Stimulated activated naive CD8-positive, alpha-beta T cell treated with anti-CD3 and anti-CD28 coated beads, Interleukin-15, amount 100 ng/mL, for 72 hours (primary cell): ENCODE results near the gene GID4.
"Not testable (repeated sequence)": the region's sequence is repeated elsewhere in the genome, so short reads cannot be mapped to it uniquely, and the experiment has no call there.

Source experiments
- ATAC-seq: fragments of 150-1000 bp; cut with Tn5 transposase; 2 replicates; pipeline ENCODE4 v1.10.0; 2021; ENCODE audit warnings: mild to moderate bottlenecking, moderate library complexity
- DNase-seq, 2 donors: peaks; one replicate each; pipeline ENCODE4 v3.0.0; 2021 to 2022
- H3K27ac Mint-ChIP-seq, 2 donors: one replicate each; pipeline ENCODE4 v1.8.0; 2022; ENCODE audit warnings: mild to moderate bottlenecking in 2 of 2, mixed read lengths in 2 of 2, moderate library complexity in 2 of 2
- H3K27me3 Mint-ChIP-seq: one replicate; pipeline ENCODE4 v1.8.0; 2022; ENCODE audit warnings: mixed read lengths
- H3K4me1 Mint-ChIP-seq: one replicate; pipeline ENCODE4 v1.8.0; 2022; ENCODE audit warnings: mild to moderate bottlenecking, mixed read lengths
- H3K4me3 Mint-ChIP-seq, 2 donors: one replicate each; pipeline ENCODE4 v1.8.0; 2022; ENCODE audit warnings: mild to moderate bottlenecking in 2 of 2, mixed read lengths in 2 of 2, moderate library complexity in 1 of 2
- H3K9me3 Mint-ChIP-seq, 2 donors: one replicate each; pipeline ENCODE4 v1.8.0; 2022; ENCODE audit warnings: mixed read lengths in 2 of 2

GID4 gene

DNA sequence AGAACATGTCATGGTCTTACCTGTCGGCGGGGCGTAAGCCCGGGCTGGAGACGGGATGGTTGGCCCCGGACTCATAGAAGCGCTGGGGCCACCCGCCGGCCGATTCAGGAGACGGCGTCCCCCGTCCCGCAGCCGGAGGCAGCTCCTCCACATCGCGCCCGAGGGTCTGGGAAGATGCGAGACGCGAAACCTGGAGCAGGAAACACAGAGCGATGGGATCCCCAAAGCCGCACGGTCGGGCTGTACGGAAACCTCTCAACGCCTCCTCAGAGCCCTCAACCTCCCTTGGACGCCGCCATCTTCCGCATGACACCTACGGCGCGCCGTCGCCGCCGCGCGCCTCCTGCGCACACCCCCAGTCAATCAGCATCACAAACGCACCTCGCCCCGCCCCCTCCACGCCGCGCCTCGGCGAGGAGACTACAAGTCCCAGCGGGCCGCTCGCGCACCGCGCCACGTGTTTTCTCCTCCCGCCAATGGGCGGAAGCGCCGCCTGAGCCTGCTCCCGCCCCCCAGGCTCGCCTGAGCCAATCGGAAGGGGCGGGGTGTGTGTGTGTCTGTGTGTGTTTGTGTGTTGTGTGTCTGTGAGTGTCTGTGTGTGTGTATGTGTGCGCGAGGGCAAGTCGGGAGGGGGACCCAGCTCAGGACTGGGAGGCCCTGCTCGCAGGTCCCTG is at the start of gene GID4, which contains the start of gene ATPAF2:
Gene GID4 (plus strand): TSS at position 548 of the 674 bp plus-strand sequence. CDS start 57 bp downstream, at position 605.
Gene ATPAF2 (minus strand): TSS at position 308 of the 674 bp plus-strand sequence. CDS start 155 bp downstream, at position 153.
- Mint-ChIP-seq H3K4me3 (peak within 1 kb of the TSS; percentile 97 to 98), H3K27me3 (no peaks in the 10 kb centered on the region), H3K27ac (peak within 1 kb of the TSS; percentile 95 to 96), H3K9me3 (no peaks in the 10 kb centered on the region), H3K4me1 (peaks cover 62% of the 10 kb centered on the region)
- ATAC-seq: peak; percentile 94
- peak; percentile 100 for DNase-seq

DNA sequence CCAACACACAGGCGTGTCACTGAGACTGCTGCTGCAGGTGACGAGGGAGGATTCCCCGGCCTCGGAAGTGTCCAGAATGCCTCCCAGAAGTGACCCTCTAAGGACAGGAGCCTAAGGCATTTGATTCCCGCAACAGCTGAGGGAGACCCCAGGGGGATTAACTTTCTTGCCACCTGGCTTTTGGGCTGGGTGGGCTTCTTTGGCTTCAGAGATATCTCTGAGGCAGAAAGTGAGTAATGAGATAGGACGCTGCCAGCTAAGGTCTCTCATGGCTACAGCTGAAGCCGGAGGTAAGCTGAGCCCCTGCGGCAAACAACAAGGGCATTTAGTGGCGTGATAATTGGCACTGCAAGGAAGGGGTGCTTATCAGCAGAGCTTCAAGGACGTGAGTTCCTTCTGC is 49.6 kb upstream of the GID4 start:
- no peaks in the 10 kb centered on the region for H3K9me3 Mint-ChIP-seq
- no peak overlapping the region for H3K27ac Mint-ChIP-seq
- H3K4me3 Mint-ChIP-seq: no peak overlapping the region
- H3K27me3 Mint-ChIP-seq: no peaks in the 10 kb centered on the region
- no peaks in the 10 kb centered on the region for H3K4me1 Mint-ChIP-seq
- DNase-seq: no peak
- ATAC-seq: no peak

GRCh38 chr17:17990282-17990681 is 48.9 kb upstream of the GID4 start:
- peak overlapping the region in 1 of 2 donors; percentile 56 for H3K27ac Mint-ChIP-seq
- ATAC-seq: no peak
- H3K4me1 Mint-ChIP-seq: no peaks in the 10 kb centered on the region
- no peaks in the 10 kb centered on the region for H3K9me3 Mint-ChIP-seq
- H3K27me3 Mint-ChIP-seq: no peaks in the 10 kb centered on the region
- no peak overlapping the region for H3K4me3 Mint-ChIP-seq
- no peak for DNase-seq

GRCh38 chr17:17993366-17993765 is 45.8 kb upstream of the GID4 start:
- H3K27ac Mint-ChIP-seq: no peak overlapping the region
- no peak overlapping the region for H3K4me3 Mint-ChIP-seq
- ATAC-seq: no peak
- no peaks in the 10 kb centered on the region for H3K4me1 Mint-ChIP-seq
- no peak for DNase-seq
- no peaks in the 10 kb centered on the region for H3K9me3 Mint-ChIP-seq
- H3K27me3 Mint-ChIP-seq: no peaks in the 10 kb centered on the region

DNA sequence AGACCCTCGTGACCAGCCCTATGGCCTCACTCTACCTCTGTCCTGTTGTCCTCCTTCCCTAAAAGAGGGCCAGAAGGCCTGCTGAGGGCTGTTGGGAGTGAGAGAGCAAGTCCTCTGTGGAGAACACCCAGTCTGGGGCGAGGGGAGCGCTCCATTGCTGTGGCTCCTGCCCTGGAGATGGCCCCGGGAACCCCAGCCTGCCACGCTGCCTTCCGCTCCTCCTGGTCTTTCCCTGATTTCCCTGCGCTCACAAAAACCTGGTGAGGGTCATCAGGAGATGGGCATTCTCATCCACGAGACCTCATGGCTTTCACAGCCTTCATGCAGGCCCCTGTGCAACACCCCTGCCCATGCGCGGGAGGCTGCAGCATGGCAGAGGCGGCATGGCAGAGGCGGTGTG is 45.4 kb upstream of the GID4 start:
- Mint-ChIP-seq H3K27me3 (no peaks in the 10 kb centered on the region), H3K4me1 (no peaks in the 10 kb centered on the region), H3K9me3 (no peaks in the 10 kb centered on the region), H3K4me3 (no peak overlapping the region), H3K27ac (no peak overlapping the region)
- ATAC-seq (no peak), DNase-seq (no peak)

DNA sequence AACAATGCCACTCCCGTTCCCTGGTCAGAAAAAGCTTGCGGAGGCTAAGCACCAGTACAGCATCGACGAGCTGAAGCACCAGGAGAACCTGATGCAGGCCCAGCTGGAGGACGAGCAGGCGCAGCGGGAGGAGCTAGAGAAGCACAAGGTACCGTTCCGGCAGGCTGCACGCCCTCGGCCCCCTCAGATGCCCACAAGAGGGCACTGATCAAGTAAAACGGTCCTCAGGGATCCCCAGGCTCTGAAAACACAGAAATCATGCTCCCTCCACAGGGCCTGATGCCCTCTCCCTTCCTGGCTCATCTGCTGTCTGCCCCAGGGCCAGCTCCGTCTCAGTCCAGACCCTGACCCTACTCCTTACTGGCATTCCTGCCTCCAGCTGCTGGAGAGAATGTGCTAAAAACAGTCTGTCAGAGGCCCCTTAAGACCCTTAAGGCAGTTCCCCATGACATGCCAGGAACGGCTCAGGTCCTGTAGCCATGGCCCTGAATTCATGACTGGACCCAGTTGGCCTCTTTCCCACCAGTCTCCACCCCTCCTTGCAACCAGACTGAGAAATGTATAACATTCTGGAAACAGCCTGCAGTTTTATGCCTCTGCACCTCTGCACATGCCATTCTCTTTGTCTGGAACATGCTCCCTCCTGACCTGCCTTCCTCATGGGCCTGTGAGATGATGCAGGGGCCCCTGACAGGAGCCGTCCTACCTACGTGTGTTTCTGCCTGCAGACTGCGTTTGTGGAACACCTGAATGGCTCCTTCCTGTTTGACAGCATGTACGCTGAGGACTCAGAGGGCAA is 44.7 kb upstream of the GID4 start:
- DNase-seq: peak; percentile 16 to 29

DNA sequence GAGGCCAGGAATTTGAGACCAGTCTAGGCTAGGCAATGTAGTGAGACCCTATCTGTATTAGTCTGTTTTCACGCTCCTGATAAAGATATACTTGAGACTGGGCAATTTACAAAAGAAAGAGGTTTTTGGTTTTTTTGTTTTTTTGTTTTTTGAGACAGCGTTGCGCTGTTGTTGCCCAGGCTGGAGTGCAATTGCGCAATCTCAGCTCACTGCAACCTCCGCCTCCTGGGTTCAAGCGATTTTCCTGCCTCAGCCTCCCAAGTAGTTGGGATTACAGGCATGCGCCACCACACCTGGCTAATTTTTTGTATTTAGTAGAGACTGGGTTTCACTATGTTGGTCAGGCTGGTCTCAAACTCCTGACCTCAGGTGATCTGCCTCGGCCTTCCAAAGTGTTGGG is 43.3 kb upstream of the GID4 start:
- not testable (repeated sequence) for H3K4me3 Mint-ChIP-seq, H3K27me3 Mint-ChIP-seq, H3K4me1 Mint-ChIP-seq, H3K9me3 Mint-ChIP-seq, DNase-seq, H3K27ac Mint-ChIP-seq, ATAC-seq

More for the DNA sequence above, 44.7 kb upstream of the GID4 start:
- Mint-ChIP-seq H3K4me1 (no peaks in the 10 kb centered on the region), H3K27me3 (no peaks in the 10 kb centered on the region), H3K9me3 (no peaks in the 10 kb centered on the region), H3K27ac (peak overlapping the region in 1 of 2 donors; percentile 86), H3K4me3 (no peak overlapping the region)
- peak; percentile 61 for ATAC-seq

DNA sequence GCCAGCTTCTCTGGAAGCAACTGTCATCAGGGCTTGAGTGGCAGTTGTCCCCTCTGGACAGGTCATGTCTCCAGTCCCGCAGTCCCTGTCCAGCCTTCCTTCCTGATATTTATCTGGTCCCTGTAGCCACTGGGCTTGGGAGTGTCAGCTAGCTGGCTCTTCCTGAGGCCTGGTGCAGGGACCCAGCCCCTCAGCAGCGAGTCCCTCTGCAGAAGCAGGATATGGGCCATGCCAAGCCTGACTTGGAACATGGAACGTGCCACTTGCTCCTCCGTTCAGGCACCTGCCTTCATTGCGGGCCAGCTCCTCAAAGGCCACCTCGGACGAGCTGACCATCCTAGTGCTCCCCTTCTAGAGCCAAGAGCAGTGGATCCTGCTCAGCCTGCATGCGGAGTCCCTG is 40.3 kb upstream of the GID4 start:
- H3K4me1 Mint-ChIP-seq: no peaks in the 10 kb centered on the region
- H3K27ac Mint-ChIP-seq: no peak overlapping the region
- ATAC-seq (no peak), DNase-seq (no peak)
- H3K4me3 Mint-ChIP-seq: no peak overlapping the region
- no peaks in the 10 kb centered on the region for H3K9me3 Mint-ChIP-seq
- no peaks in the 10 kb centered on the region for H3K27me3 Mint-ChIP-seq

- Mint-ChIP-seq H3K4me3 (no peak overlapping the region), H3K27me3 (no peaks in the 10 kb centered on the region)
- DNase-seq: no peak
Observed at GRCh38 chr17:17999364-18000029, 39.7 kb upstream of the GID4 start.

GRCh38 chr17:18000030-18000408 is 39.2 kb upstream of the GID4 start:
- Mint-ChIP-seq H3K4me1 (no peaks in the 10 kb centered on the region), H3K9me3 (no peaks in the 10 kb centered on the region), H3K4me3 (no peak overlapping the region), H3K27ac (no peak overlapping the region), H3K27me3 (no peaks in the 10 kb centered on the region)
- DNase-seq (no peak), ATAC-seq (no peak)

More at GRCh38 chr17:17999364-18000029, 39.7 kb upstream of the GID4 start:
- no peak overlapping the region for H3K27ac Mint-ChIP-seq
- H3K4me1 Mint-ChIP-seq: no peaks in the 10 kb centered on the region
- no peaks in the 10 kb centered on the region for H3K9me3 Mint-ChIP-seq
- no peak for ATAC-seq

- H3K27ac Mint-ChIP-seq: peak overlapping the region in 1 of 2 donors; percentile 9
- H3K27me3 Mint-ChIP-seq: no peaks in the 10 kb centered on the region
- DNase-seq (no peak), ATAC-seq (no peak)
- H3K9me3 Mint-ChIP-seq: no peaks in the 10 kb centered on the region
- peaks cover 8% of the 10 kb centered on the region for H3K4me1 Mint-ChIP-seq
- no peak overlapping the region for H3K4me3 Mint-ChIP-seq
Observed at GRCh38 chr17:18002171-18002570, 37.0 kb upstream of the GID4 start.

DNA sequence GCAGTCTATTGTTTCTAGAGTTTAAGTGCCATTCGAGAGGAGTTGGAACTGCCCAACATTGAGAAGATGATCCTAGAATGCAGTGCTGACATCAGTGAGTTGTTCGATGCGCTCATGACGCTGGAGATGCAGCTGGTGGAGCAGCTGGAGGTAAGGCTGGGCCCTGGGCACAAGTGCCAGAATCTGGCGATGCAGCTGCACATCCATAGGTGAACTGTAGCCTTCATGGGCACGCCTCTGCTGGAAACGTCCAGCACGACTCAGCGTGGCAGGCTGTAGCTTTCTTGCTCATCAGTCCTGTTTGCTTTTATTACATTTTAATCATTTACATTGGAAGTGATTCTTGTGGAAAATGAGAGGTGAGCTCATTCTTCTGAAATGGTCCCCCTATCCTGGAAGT is 34.9 kb upstream of the GID4 start:
- no peak overlapping the region for H3K27ac Mint-ChIP-seq
- DNase-seq (no peak), ATAC-seq (no peak)
- H3K4me3 Mint-ChIP-seq: no peak overlapping the region
- H3K4me1 Mint-ChIP-seq: peaks cover 8% of the 10 kb centered on the region
- no peaks in the 10 kb centered on the region for H3K27me3 Mint-ChIP-seq
- H3K9me3 Mint-ChIP-seq: no peaks in the 10 kb centered on the region

- ATAC-seq (no peak), DNase-seq (no peak)
- no peaks in the 10 kb centered on the region for H3K27me3 Mint-ChIP-seq
- no peak overlapping the region for H3K4me3 Mint-ChIP-seq
- H3K9me3 Mint-ChIP-seq: no peaks in the 10 kb centered on the region
- H3K4me1 Mint-ChIP-seq: peaks cover 8% of the 10 kb centered on the region
- H3K27ac Mint-ChIP-seq: no peak overlapping the region
Observed at GRCh38 chr17:18004884-18005305, 34.3 kb upstream of the GID4 start.

- H3K9me3 Mint-ChIP-seq: no peaks in the 10 kb centered on the region
- H3K4me1 Mint-ChIP-seq: peaks cover 8% of the 10 kb centered on the region
- H3K27me3 Mint-ChIP-seq: no peaks in the 10 kb centered on the region
- ATAC-seq (no peak), DNase-seq (no peak)
- H3K27ac Mint-ChIP-seq: peak overlapping the region in 1 of 2 donors; percentile 92
- H3K4me3 Mint-ChIP-seq: no peak overlapping the region
Observed at GRCh38 chr17:18005496-18005895, 33.7 kb upstream of the GID4 start.

DNA sequence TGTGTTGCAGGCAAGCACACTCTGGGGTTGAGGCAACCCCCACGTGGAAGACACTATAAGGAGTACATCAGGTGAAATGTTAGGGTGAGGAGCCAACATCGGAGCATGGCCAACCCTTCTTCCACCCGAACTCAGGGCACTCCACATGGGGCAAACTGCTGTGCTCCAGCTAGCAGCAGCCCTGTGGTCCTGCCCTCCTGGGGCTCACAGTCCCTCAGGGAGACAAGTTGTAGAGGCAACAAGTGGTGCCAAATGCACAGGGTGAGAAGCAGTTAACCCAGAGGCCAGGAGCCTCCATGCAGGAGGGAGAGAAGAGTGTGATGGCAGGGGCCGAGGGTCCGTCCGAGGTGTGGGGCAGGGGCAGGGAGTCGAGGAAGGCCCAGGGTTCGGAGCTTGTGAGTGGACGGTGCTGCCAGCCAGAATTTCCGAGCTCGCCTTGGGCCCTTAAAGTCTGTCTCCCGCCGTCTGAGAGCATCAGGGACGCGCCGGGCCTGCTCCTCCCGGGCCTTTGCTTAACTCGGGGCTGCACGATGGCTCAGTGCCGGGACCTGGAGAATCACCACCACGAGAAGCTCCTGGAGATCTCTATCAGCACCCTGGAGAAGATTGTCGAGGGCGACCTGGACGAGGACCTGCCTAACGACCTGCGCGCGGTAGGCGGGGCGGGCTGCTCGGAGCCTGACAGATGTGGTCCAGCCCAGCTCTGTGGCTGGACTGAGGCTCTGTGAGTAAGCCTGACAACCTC is 32.5 kb upstream of the GID4 start:
- Mint-ChIP-seq H3K4me1 (peaks cover 8% of the 10 kb centered on the region), H3K27me3 (no peaks in the 10 kb centered on the region), H3K4me3 (no peak overlapping the region), H3K9me3 (no peaks in the 10 kb centered on the region), H3K27ac (peak overlapping the region in 1 of 2 donors; percentile 86)
- DNase-seq (no peak), ATAC-seq (no peak)
